Stomach (tissue), 9 donors: ENCODE data around the gene EIF1. TPM values are rescaled to one million over a fixed set of nuclear protein-coding genes. Genes with fewer than 3 reads are reported as not detected.

Experiments used
- DNase-seq, 2 donors: peaks; one replicate each; pipeline versions ENCODE4 v3.0.0 to v3.0.0-alpha.2; 2013 to 2019
- H3K27ac ChIP-seq, 5 donors: fragments of 200-600 bp in 4 of 5; sonication (generic) in 4 of 5; one replicate each; pipeline ENCODE4 v1.5.1; 2013 to 2019; ENCODE audit warnings: mild to moderate bottlenecking in 1 of 5, moderate library complexity in 1 of 5
- H3K27me3 ChIP-seq, 3 donors: fragments of 200-600 bp; sonication (generic); one replicate each; pipeline ENCODE4 v1.5.1; 2017 to 2019; ENCODE audit warnings: mixed run types in 1 of 3
- H3K36me3 ChIP-seq, 4 donors: fragments of 200-600 bp; sonication (generic); 1 replicate in 3 of 4; 2 replicates in 1 of 4; pipeline ENCODE4 v1.5.1; 2016 to 2019
- H3K4me1 ChIP-seq, 4 donors: fragments of 200-600 bp; sonication (generic); one replicate each; pipeline ENCODE4 v1.5.1; 2016 to 2019
- H3K4me3 ChIP-seq, 4 donors: fragments of 200-600 bp; sonication (generic) in 3 of 4; one replicate each; pipeline ENCODE4 v1.5.1; 2016 to 2019; ENCODE audit warnings: mild to moderate bottlenecking in 1 of 4
- H3K9me3 ChIP-seq, 4 donors: fragments of 200-600 bp; sonication (generic); one replicate each; pipeline ENCODE4 v1.5.1; 2016 to 2019
- CTCF ChIP-seq, 7 experiments: fragments of 450-650 bp in 4 of 7; fragments of 200-600 bp in 3 of 7; sonication (generic) in 3 of 7; IDR thresholded peaks; one replicate each; pipeline ENCODE4 v1.5.1; 2016 to 2019; ENCODE audit warnings: antibody characterized with exemption in 7 of 7, control low read depth in 2 of 7, mild to moderate bottlenecking in 1 of 7
- EP300 ChIP-seq: sonication (generic); formaldehyde crosslinking; IDR thresholded peaks from one replicate; pipeline ENCODE4 v1.6.1; 2017; ENCODE audit warnings: antibody characterized with exemption
- POLR2A ChIP-seq, 4 donors: fragments of 450-650 bp; IDR thresholded peaks; one replicate each; pipeline ENCODE4 v1.6.1; 2016; ENCODE audit warnings: antibody characterized with exemption in 4 of 4, control low read depth in 2 of 4, mild to moderate bottlenecking in 1 of 4, moderate library complexity in 1 of 4
- POLR2AphosphoS5 ChIP-seq, 3 donors: sonication (generic); formaldehyde crosslinking; IDR thresholded peaks; one replicate each; pipeline ENCODE4 v1.6.1; 2016; ENCODE audit warnings: antibody characterized with exemption in 3 of 3
- WGBS, 5 donors: extraction: QIAGEN DNeasy Blood & Tissue Kit in 3 of 5; methylation state at CpG; one replicate each; pipeline versions ENCODE4 v1.1.5 to v1.1.7; 2013 to 2018; 5-methylcytosine and 5-hydroxymethylcytosine counted together
- intact Hi-C: fragments of 100-400 bp; cut with DNase I; formaldehyde crosslinking; loops from one replicate; pipeline ENCODE4 v1.15.1; 2023; ENCODE audit warnings: low total_unique reads
- polyA plus RNA-seq, 3 donors: library from polyadenylated mRNA; stranded (reverse); fragments of 200-250 nt; gene quantifications; one replicate each; pipeline ENCODE4 v1.2.3, GENCODE V29; 2013
- total RNA-seq, 5 donors: library from RNA; depleted of rRNA; stranded (reverse); fragments of >200 nt; gene quantifications; one replicate each; pipeline versions ENCODE4 v1.1.0 to v1.2.3, GENCODE V29; 2014 to 2016
- donor health status: healthy with polysubstance abuse.
- donor health status: Bipolar disorder and iron deficiency.
- donor health status: healthy.

Gene EIF1
- total and polyA plus RNA-seq, 8 donors, result 62.4 to 972 (median 240) TPM

DNA sequence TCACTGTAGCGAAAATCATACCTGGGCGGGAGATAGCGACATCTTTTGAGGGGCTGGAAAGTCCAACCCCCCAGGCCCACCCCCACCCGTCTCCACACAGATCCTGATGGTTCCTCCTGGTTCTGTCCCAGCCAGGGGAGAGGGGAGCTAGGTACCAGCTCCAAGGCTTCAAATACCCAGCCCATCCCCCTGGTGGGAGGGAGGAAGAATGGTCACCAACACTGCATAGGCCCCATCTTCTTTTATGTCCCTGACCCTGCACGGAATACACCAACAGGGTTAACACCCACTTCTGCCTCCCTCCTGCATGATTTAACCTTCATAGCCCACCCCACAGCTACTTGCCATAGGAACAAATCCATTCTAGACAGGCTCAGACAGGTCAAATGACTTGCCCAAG is 36.4 kb downstream of the EIF1 start:
- H3K27me3 ChIP-seq, result peaks cover 0 to 23% (median 0%) of the 10 kb centered on the region in 3 donors
- intact Hi-C loops, result no loop called here
- H3K9me3 ChIP-seq, result no peaks in the 10 kb centered on the region
- H3K4me1 ChIP-seq, result no peaks in the 10 kb centered on the region
- no peaks in the 10 kb centered on the region for H3K36me3 ChIP-seq
- DNase-seq, result no peak
- no peak for TF ChIP-seq POLR2A (IDR thresholded peaks at IDR 0.05)
- WGBS, 5 donors, result 79 to 93% (median 88%) methylated on average over 4 to 5 of the region's 5 CpGs
- no peak overlapping the region for H3K27ac ChIP-seq
- H3K4me3 ChIP-seq, result no peak overlapping the region

- H3K36me3 ChIP-seq, result no peaks in the 10 kb centered on the region
- 66 to 75% (median 72%) methylated on average over 12 of the region's 12 CpGs for WGBS, 5 donors
- peaks cover 0 to 47% (median 12%) of the 10 kb centered on the region in 3 donors for H3K27me3 ChIP-seq
- no peak overlapping the region for H3K4me3 ChIP-seq
- no peak for DNase-seq
- intact Hi-C loops, result no loop called here
- no peak overlapping the region for H3K27ac ChIP-seq
- H3K9me3 ChIP-seq, result no peaks in the 10 kb centered on the region
- TF ChIP-seq POLR2AphosphoS5 (IDR thresholded peaks at IDR 0.05) (no peak), CTCF (IDR thresholded peaks at IDR 0.05) (no peak), POLR2A (IDR thresholded peaks at IDR 0.05) (no peak), EP300 (no peak)
- H3K4me1 ChIP-seq, result no peaks in the 10 kb centered on the region
Measured at GRCh38 chr17:41728056-41728455, 39.4 kb downstream of the EIF1 start.

DNA sequence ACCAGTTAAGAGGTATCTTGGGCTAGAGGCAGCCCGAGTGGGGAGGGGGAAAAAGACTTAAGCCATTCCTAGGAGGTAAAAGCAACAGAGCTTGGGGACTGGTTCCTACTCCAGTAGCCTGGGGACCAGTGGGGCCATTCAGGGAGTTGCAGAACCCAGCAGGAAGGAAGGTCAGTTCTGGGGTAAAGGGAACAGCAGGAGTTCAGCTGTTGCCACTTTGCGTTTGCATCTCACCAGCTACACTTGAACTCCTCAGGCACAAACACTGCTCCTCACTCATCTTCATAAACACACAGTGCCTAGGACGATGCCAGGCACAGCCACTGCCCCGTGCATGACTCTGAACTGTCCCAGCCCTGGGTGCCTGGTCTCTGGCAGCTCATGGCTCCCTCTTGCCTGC is 41.8 kb downstream of the EIF1 start:
- intact Hi-C loops, result no loop called here
- peaks cover 17 to 65% (median 36%) of the 10 kb centered on the region in 3 donors for H3K27me3 ChIP-seq

DNA sequence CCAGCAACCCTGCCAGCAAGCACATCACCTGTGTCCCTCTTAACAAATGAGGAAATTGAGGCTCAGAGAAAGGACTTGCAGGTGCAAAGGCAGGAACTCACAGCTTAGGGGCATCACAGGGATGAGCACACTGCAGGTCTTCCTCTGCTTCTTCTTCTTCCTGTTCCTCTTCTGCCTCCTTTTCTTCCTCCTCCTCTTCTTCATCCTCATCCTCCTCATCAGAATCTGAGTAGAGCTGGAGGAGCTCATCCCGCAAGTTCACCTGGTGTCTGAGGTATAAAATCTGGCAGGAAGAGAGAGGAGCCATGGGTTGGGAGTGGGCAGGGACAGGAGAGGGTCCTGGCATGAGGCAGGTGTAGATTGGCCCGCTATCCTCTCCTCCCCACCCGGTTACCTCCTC is 43.2 kb downstream of the EIF1 start:
- peaks cover 17 to 79% (median 48%) of the 10 kb centered on the region in 3 donors for H3K27me3 ChIP-seq
- intact Hi-C loops, result no loop called here

More for the DNA sequence above, 41.8 kb downstream of the EIF1 start:
- H3K4me3 ChIP-seq, result no peak overlapping the region
- no peaks in the 10 kb centered on the region for H3K9me3 ChIP-seq
- TF ChIP-seq CTCF (IDR thresholded peaks at IDR 0.05), result no peak
- no peak for TF ChIP-seq POLR2AphosphoS5 (IDR thresholded peaks at IDR 0.05)
- no peak for TF ChIP-seq EP300
- TF ChIP-seq POLR2A (IDR thresholded peaks at IDR 0.05), result no peak
- peaks cover 15 to 22% (median 19%) of the 10 kb centered on the region in 4 donors for H3K4me1 ChIP-seq
- no peak overlapping the region for H3K27ac ChIP-seq
- H3K36me3 ChIP-seq, result no peaks in the 10 kb centered on the region
- WGBS, 5 donors, result 34 to 53% (median 50%) methylated on average over 4 of the region's 4 CpGs
- no peak for DNase-seq

More for the DNA sequence above, 43.2 kb downstream of the EIF1 start:
- no peak for DNase-seq
- TF ChIP-seq POLR2AphosphoS5 (IDR thresholded peaks at IDR 0.05) (no peak), EP300 (no peak), POLR2A (IDR thresholded peaks at IDR 0.05) (no peak), CTCF (IDR thresholded peaks at IDR 0.05) (no peak)
- 42 to 57% (median 48%) methylated on average over 3 of the region's 3 CpGs for WGBS, 5 donors
- Histone ChIP-seq H3K27ac (no peak overlapping the region), H3K4me3 (no peak overlapping the region), H3K4me1 (peaks cover 15 to 22% (median 19%) of the 10 kb centered on the region in 4 donors), H3K36me3 (no peaks in the 10 kb centered on the region), H3K9me3 (no peaks in the 10 kb centered on the region)
